K562 (cell line): ENCODE data around the gene YBX1. TPM values are rescaled to one million over a fixed set of nuclear protein-coding genes. Genes with fewer than 3 reads are reported as not detected.

Source experiments
- CTBP1 ChIP-seq: fragments of 450-650 bp; IDR thresholded peaks from 2 replicates; pipeline ENCODE4 v1.6.1; 2016; ENCODE audit warnings: borderline replicate concordance
- POLR3G ChIP-seq: IDR thresholded peaks from 2 replicates; pipeline ENCODE4 v1.6.1; 2011; ENCODE audit not compliant: insufficient read length, insufficient replicate concordance; ENCODE audit errors: extremely low read depth
- POU5F1 ChIP-seq: fragments of 150-350 bp; IDR thresholded peaks from 2 replicates; pipeline ENCODE4 v1.6.1; 2014; ENCODE audit warnings: borderline replicate concordance, low read length, low read depth, mild to moderate bottlenecking; ENCODE audit not compliant: partially characterized antibody
- RBM15 ChIP-seq: fragments of 200-400 bp; formaldehyde crosslinking; IDR thresholded peaks from 2 replicates; pipeline ENCODE4 v1.6.1; 2018; ENCODE audit warnings: mild to moderate bottlenecking, low read length, moderate library complexity; ENCODE audit not compliant: insufficient read depth
- RBM22 ChIP-seq: fragments of 200-400 bp; formaldehyde crosslinking; IDR thresholded peaks from 2 replicates; pipeline ENCODE4 v1.6.1; 2018; ENCODE audit warnings: low read length, low read depth; ENCODE audit not compliant: poor library complexity, severe bottlenecking
- SAFB2 ChIP-seq: fragments of 200-400 bp; formaldehyde crosslinking; IDR thresholded peaks from 2 replicates; pipeline ENCODE4 v1.6.1; 2018; ENCODE audit warnings: borderline replicate concordance, low read length, low read depth, moderate library complexity; ENCODE audit not compliant: severe bottlenecking
- SNRNP70 ChIP-seq: fragments of 200-400 bp; formaldehyde crosslinking; optimal IDR thresholded peaks from 2 replicates; pipeline ENCODE3; 2017; ENCODE audit warnings: low read depth, low read length
- ZBED1 ChIP-seq: IDR thresholded peaks from 2 replicates; pipeline ENCODE4 v1.6.1; 2014
- ZBTB1 ChIP-seq: sonication (generic); formaldehyde crosslinking; IDR thresholded peaks from 2 replicates; pipeline ENCODE4 v1.8.1; 2023; ENCODE audit warnings: missing genetic modification reagents, low read depth, mild to moderate bottlenecking, borderline replicate concordance
- polyA plus RNA-seq, 8 experiments: library from polyadenylated mRNA; depleted of rRNA in 4 of 8; stranded (reverse) in 5 of 8; unstranded in 3 of 8; fragments of >200 nt; fragmentation: Nextera tagmentation in 2 of 8; fragmentation: Illumina TruSeq in 1 of 8; extraction: Ambion mirVana in 2 of 8; extraction: Trizol in 1 of 8; gene quantifications; 2 replicates each; pipeline versions ENCODE4 v1.2.1 to v1.2.3, GENCODE V29; 2011 to 2014; ENCODE audit warnings: inconsistent platforms in 1 of 8, missing spikeins in 1 of 8
- total RNA-seq, 7 experiments: library from RNA; depleted of rRNA in 6 of 7; stranded (reverse); fragments of >200 nt in 6 of 7; fragmentation: Illumina TruSeq in 2 of 7; extraction: Trizol in 2 of 7; gene quantifications; 2 replicates each; pipeline versions ENCODE4 v1.2.1 to v1.2.3, GENCODE V29; 2011 to 2021; ENCODE audit warnings: low replicate concordance in 1 of 7
- TF ChIP-seq, protein P1 (sequence below): fragments of 250-450 bp; sonication (Bioruptor Pico); IDR thresholded peaks from 2 replicates; pipeline ENCODE4 v1.5.0; 2021
- TF ChIP-seq, protein P2 (sequence below): conservative IDR thresholded peaks from 2 replicates; pipeline ENCODE4 v1.6.1; 2011; ENCODE audit warnings: low read depth, mild to moderate bottlenecking, low read length; ENCODE audit not compliant: control insufficient read depth
- TF ChIP-seq, protein P3 (sequence below): fragments of 250-450 bp; sonication (Bioruptor Pico); IDR thresholded peaks from 2 replicates; pipeline ENCODE4 v1.6.1; 2021; ENCODE audit warnings: mild to moderate bottlenecking
- TF ChIP-seq, protein P4 (sequence below): sonication (generic); formaldehyde crosslinking; IDR thresholded peaks from 2 replicates; pipeline ENCODE4 v1.8.0; 2022; ENCODE audit warnings: mild to moderate bottlenecking, missing genetic modification reagents
- TF ChIP-seq, protein P5 (sequence below): sonication (generic); formaldehyde crosslinking; IDR thresholded peaks from 2 replicates; pipeline ENCODE4 v1.8.0; 2023; ENCODE audit warnings: missing genetic modification reagents, mild to moderate bottlenecking, borderline replicate concordance
- TF ChIP-seq, protein P6 (sequence below): fragments of 450-650 bp; formaldehyde crosslinking; IDR thresholded peaks from 2 replicates; pipeline ENCODE4 v1.4.0; 2020; ENCODE audit warnings: mild to moderate bottlenecking, moderate library complexity

Gene YBX1
- total and polyA plus RNA-seq, 9 of the 15 experiments (the other 6 are each of a cell fraction or from before 2014, with no cell fraction given) = 363 to 1,955 (median 1,216) TPM

DNA sequence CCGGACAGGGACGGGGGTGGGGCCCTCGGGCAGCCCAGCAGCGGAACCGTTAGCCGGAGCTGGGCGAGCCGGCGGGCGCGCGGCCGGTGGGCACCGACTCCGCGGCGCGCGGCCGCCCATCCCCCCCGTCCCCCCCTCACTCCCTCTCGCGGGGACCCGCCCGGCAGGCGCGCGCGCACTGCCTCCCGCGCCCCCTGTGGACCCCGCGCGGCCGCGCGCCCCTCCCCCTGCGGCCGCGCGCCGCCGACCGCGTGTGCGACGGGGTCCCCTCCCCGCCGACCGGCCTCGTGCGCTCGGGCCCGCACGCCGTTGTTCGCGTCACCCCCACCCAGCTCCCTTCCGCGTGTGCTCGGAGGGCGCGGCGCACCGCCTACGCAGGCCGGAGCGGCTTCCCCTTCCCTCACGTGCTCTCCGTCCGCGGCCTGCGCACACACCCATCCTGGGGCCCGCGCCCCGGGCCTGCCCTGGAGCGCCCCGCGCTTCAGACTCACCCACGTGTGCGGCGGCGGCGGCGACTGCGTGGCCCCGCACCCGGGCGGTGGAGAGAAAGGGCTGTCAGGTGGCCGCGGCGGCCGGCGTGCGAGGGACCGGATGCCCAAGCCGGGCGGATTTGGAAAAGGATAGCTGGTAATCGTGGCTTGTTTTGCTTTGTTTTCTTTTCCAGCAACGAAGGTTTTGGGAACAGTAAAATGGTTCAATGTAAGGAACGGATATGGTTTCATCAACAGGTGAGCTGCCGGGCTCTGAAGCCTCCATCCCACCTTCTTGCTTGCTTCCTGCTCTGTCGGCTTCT lies 717 bp downstream of the YBX1 start (continued):
- TF ChIP-seq, protein P1, sequence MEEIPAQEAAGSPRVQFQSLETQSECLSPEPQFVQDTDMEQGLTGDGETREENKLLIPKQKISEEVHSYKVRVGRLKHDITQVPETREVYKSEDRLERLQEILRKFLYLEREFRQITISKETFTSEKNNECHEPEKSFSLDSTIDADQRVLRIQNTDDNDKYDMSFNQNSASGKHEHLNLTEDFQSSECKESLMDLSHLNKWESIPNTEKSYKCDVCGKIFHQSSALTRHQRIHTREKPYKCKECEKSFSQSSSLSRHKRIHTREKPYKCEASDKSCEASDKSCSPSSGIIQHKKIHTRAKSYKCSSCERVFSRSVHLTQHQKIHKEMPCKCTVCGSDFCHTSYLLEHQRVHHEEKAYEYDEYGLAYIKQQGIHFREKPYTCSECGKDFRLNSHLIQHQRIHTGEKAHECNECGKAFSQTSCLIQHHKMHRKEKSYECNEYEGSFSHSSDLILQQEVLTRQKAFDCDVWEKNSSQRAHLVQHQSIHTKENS (CRISPR knock-in tag) = no peak
- no peak for TF ChIP-seq POU5F1
- TF ChIP-seq RBM15 = no peak
- TF ChIP-seq ZBTB1 = peak; percentile 88
- TF ChIP-seq POLR3G = no peak
- TF ChIP-seq, protein P2, sequence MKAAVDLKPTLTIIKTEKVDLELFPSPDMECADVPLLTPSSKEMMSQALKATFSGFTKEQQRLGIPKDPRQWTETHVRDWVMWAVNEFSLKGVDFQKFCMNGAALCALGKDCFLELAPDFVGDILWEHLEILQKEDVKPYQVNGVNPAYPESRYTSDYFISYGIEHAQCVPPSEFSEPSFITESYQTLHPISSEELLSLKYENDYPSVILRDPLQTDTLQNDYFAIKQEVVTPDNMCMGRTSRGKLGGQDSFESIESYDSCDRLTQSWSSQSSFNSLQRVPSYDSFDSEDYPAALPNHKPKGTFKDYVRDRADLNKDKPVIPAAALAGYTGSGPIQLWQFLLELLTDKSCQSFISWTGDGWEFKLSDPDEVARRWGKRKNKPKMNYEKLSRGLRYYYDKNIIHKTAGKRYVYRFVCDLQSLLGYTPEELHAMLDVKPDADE = peak; percentile 94
- peak; percentile 76 for TF ChIP-seq CTBP1
- TF ChIP-seq, protein P3, sequence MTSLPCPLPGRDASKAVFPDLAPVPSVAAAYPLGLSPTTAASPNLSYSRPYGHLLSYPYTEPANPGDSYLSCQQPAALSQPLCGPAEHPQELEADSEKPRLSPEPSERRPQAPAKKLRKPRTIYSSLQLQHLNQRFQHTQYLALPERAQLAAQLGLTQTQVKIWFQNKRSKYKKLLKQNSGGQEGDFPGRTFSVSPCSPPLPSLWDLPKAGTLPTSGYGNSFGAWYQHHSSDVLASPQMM (CRISPR knock-in tag) = no peak
- TF ChIP-seq, protein P4, sequence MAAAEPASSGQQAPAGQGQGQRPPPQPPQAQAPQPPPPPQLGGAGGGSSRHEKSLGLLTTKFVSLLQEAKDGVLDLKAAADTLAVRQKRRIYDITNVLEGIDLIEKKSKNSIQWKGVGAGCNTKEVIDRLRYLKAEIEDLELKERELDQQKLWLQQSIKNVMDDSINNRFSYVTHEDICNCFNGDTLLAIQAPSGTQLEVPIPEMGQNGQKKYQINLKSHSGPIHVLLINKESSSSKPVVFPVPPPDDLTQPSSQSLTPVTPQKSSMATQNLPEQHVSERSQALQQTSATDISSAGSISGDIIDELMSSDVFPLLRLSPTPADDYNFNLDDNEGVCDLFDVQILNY (CRISPR knock-in tag) = peak; percentile 87; the same call in 1 of the 2 replicates
- TF ChIP-seq RBM22 = peak; percentile 98
- TF ChIP-seq, protein P5, sequence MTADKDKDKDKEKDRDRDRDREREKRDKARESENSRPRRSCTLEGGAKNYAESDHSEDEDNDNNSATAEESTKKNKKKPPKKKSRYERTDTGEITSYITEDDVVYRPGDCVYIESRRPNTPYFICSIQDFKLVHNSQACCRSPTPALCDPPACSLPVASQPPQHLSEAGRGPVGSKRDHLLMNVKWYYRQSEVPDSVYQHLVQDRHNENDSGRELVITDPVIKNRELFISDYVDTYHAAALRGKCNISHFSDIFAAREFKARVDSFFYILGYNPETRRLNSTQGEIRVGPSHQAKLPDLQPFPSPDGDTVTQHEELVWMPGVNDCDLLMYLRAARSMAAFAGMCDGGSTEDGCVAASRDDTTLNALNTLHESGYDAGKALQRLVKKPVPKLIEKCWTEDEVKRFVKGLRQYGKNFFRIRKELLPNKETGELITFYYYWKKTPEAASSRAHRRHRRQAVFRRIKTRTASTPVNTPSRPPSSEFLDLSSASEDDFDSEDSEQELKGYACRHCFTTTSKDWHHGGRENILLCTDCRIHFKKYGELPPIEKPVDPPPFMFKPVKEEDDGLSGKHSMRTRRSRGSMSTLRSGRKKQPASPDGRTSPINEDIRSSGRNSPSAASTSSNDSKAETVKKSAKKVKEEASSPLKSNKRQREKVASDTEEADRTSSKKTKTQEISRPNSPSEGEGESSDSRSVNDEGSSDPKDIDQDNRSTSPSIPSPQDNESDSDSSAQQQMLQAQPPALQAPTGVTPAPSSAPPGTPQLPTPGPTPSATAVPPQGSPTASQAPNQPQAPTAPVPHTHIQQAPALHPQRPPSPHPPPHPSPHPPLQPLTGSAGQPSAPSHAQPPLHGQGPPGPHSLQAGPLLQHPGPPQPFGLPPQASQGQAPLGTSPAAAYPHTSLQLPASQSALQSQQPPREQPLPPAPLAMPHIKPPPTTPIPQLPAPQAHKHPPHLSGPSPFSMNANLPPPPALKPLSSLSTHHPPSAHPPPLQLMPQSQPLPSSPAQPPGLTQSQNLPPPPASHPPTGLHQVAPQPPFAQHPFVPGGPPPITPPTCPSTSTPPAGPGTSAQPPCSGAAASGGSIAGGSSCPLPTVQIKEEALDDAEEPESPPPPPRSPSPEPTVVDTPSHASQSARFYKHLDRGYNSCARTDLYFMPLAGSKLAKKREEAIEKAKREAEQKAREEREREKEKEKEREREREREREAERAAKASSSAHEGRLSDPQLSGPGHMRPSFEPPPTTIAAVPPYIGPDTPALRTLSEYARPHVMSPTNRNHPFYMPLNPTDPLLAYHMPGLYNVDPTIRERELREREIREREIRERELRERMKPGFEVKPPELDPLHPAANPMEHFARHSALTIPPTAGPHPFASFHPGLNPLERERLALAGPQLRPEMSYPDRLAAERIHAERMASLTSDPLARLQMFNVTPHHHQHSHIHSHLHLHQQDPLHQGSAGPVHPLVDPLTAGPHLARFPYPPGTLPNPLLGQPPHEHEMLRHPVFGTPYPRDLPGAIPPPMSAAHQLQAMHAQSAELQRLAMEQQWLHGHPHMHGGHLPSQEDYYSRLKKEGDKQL (CRISPR knock-in tag) = no peak
- TF ChIP-seq SAFB2 = no peak
- 0 out of 2 replicates have a peak, but pooled peaks have one; percentile 44 for TF ChIP-seq ZBED1
- TF ChIP-seq, protein P6, sequence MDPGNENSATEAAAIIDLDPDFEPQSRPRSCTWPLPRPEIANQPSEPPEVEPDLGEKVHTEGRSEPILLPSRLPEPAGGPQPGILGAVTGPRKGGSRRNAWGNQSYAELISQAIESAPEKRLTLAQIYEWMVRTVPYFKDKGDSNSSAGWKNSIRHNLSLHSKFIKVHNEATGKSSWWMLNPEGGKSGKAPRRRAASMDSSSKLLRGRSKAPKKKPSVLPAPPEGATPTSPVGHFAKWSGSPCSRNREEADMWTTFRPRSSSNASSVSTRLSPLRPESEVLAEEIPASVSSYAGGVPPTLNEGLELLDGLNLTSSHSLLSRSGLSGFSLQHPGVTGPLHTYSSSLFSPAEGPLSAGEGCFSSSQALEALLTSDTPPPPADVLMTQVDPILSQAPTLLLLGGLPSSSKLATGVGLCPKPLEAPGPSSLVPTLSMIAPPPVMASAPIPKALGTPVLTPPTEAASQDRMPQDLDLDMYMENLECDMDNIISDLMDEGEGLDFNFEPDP (CRISPR knock-in tag) = no peak
- TF ChIP-seq SNRNP70 = no peak
